ENCODE results near the gene BICD1. TPM values are rescaled to one million over a fixed set of nuclear protein-coding genes. Genes with fewer than 3 reads are reported as not detected.

BICD1 gene
- total and polyA plus RNA-seq, 2 of the 13 experiments (the other 11 are each of a cell fraction or from before 2014, with no cell fraction given): 4.5 to 5.2 TPM

GRCh38 chr12:32399370-32400113, 292.9 kb downstream of the BICD1 start, which contains the start of gene FGD4 (continued):
- TF ChIP-seq, protein P1, sequence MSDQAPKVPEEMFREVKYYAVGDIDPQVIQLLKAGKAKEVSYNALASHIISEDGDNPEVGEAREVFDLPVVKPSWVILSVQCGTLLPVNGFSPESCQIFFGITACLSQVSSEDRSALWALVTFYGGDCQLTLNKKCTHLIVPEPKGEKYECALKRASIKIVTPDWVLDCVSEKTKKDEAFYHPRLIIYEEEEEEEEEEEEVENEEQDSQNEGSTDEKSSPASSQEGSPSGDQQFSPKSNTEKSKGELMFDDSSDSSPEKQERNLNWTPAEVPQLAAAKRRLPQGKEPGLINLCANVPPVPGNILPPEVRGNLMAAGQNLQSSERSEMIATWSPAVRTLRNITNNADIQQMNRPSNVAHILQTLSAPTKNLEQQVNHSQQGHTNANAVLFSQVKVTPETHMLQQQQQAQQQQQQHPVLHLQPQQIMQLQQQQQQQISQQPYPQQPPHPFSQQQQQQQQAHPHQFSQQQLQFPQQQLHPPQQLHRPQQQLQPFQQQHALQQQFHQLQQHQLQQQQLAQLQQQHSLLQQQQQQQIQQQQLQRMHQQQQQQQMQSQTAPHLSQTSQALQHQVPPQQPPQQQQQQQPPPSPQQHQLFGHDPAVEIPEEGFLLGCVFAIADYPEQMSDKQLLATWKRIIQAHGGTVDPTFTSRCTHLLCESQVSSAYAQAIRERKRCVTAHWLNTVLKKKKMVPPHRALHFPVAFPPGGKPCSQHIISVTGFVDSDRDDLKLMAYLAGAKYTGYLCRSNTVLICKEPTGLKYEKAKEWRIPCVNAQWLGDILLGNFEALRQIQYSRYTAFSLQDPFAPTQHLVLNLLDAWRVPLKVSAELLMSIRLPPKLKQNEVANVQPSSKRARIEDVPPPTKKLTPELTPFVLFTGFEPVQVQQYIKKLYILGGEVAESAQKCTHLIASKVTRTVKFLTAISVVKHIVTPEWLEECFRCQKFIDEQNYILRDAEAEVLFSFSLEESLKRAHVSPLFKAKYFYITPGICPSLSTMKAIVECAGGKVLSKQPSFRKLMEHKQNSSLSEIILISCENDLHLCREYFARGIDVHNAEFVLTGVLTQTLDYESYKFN (CRISPR knock-in tag; conservative IDR thresholded peaks at IDR 0.05): 0 out of 2 replicates have a peak, but pooled peaks have one; percentile 25
- TF ChIP-seq DMAP1 (CRISPR knock-in tag; IDR thresholded peaks at IDR 0.05) (no peak; the same call in none of the 2 replicates), FOXO1 (CRISPR knock-in tag; IDR thresholded peaks at IDR 0.05) (0 out of 2 replicates have a peak, but pooled peaks have one; percentile 18), BRCA1 (CRISPR knock-in tag; IDR thresholded peaks at IDR 0.05) (0 out of 2 replicates have a peak, but pooled peaks have one; percentile 73), E2F1 (CRISPR knock-in tag; IDR thresholded peaks at IDR 0.05) (peak; percentile 61; the same call in 1 of the 2 replicates), REXO4 (CRISPR knock-in tag; IDR thresholded peaks at IDR 0.05; ENCODE audit: borderline replicate concordance) (no peak), MTA1 (CRISPR knock-in tag; IDR thresholded peaks at IDR 0.05; ENCODE audit: borderline replicate concordance) (no peak), ZNF460 (CRISPR knock-in tag; IDR thresholded peaks at IDR 0.05; ENCODE audit: borderline replicate concordance) (no peak), ZFP36L2 (CRISPR knock-in tag; IDR thresholded peaks at IDR 0.05) (no peak), PHF20 (CRISPR knock-in tag; IDR thresholded peaks at IDR 0.05) (peak; percentile 44; the same call in 1 of the 2 replicates), YEATS4 (CRISPR knock-in tag; IDR thresholded peaks at IDR 0.05; ENCODE audit: borderline replicate concordance) (peak; percentile 59; the same call in 1 of the 2 replicates), ZSCAN30 (CRISPR knock-in tag; IDR thresholded peaks at IDR 0.05) (no peak), STAG1 (CRISPR knock-in tag; IDR thresholded peaks at IDR 0.05) (peak; percentile 61), HNRNPL (IDR thresholded peaks at IDR 0.05; ENCODE audit: low read depth, low read length) (no peak), ASH2L (IDR thresholded peaks at IDR 0.05; ENCODE audit: insufficient read length, low read depth, low read length) (peak; percentile 63), TBL1XR1 (IDR thresholded peaks at IDR 0.05; ENCODE audit: borderline replicate concordance, low read length, partially characterized antibody) (no peak)
- TF ChIP-seq, protein P2, sequence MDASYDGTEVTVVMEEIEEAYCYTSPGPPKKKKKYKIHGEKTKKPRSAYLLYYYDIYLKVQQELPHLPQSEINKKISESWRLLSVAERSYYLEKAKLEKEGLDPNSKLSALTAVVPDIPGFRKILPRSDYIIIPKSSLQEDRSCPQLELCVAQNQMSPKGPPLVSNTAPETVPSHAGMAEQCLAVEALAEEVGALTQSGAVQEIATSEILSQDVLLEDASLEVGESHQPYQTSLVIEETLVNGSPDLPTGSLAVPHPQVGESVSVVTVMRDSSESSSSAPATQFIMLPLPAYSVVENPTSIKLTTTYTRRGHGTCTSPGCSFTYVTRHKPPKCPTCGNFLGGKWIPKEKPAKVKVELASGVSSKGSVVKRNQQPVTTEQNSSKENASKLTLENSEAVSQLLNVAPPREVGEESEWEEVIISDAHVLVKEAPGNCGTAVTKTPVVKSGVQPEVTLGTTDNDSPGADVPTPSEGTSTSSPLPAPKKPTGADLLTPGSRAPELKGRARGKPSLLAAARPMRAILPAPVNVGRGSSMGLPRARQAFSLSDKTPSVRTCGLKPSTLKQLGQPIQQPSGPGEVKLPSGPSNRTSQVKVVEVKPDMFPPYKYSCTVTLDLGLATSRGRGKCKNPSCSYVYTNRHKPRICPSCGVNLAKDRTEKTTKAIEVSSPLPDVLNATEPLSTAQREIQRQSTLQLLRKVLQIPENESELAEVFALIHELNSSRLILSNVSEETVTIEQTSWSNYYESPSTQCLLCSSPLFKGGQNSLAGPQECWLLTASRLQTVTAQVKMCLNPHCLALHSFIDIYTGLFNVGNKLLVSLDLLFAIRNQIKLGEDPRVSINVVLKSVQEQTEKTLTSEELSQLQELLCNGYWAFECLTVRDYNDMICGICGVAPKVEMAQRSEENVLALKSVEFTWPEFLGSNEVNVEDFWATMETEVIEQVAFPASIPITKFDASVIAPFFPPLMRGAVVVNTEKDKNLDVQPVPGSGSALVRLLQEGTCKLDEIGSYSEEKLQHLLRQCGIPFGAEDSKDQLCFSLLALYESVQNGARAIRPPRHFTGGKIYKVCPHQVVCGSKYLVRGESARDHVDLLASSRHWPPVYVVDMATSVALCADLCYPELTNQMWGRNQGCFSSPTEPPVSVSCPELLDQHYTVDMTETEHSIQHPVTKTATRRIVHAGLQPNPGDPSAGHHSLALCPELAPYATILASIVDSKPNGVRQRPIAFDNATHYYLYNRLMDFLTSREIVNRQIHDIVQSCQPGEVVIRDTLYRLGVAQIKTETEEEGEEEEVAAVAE (CRISPR knock-in tag; IDR thresholded peaks at IDR 0.05; ENCODE audit: borderline replicate concordance): 0 out of 2 replicates have a peak, but pooled peaks have one; percentile 50
- TF ChIP-seq, protein P3, sequence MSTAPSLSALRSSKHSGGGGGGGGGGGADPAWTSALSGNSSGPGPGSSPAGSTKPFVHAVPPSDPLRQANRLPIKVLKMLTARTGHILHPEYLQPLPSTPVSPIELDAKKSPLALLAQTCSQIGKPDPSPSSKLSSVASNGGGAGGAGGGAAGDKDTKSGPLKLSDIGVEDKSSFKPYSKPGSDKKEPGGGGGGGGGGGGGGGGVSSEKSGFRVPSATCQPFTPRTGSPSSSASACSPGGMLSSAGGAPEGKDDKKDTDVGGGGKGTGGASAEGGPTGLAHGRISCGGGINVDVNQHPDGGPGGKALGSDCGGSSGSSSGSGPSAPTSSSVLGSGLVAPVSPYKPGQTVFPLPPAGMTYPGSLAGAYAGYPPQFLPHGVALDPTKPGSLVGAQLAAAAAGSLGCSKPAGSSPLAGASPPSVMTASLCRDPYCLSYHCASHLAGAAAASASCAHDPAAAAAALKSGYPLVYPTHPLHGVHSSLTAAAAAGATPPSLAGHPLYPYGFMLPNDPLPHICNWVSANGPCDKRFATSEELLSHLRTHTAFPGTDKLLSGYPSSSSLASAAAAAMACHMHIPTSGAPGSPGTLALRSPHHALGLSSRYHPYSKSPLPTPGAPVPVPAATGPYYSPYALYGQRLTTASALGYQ (CRISPR knock-in tag; IDR thresholded peaks at IDR 0.05): peak; percentile 59; the same call in 1 of the 2 replicates

Measured in HepG2 (cell line).